ENCODE data around the gene BSND. TPM values are rescaled to one million over a fixed set of nuclear protein-coding genes. Genes with fewer than 3 reads are reported as not detected.
A peak's percentile ranks its signal among the peaks of the same experiment; 100 is the strongest.
"Not testable (repeated sequence)": the region's sequence is repeated elsewhere in the genome, so short reads cannot be mapped to it uniquely, and the experiment has no call there.

Gene BSND
- total and polyA plus RNA-seq, 9 of the 15 experiments (the other 6 are each of a cell fraction or from before 2014, with no cell fraction given): not detected

DNA sequence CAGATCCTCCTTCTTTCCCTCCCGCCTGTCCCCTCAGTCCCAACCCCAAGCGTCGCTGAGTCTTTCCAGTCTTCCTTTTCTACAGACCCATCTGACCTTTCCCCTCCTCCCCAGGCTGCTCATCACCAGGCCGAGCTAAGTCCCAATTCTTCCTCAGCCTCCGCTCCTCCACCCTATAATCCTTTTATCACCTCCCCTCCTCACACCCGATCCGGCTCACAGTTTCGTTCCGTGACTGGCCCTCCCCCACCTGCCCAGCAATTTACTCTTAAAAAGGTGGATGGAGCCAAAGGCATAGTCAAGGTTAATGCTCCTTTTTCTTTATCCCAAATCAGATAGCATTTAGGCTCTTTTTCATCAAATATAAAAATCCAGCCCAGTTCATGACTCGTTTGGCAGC, 25.4 kb downstream of the BSND start:
- WGBS (ENCODE audit: insufficient coverage, low coverage, missing lambda C conversion rate): 0% methylated on average over 1 of the region's 10 CpGs
- FAIRE-seq; H3K9me3 ChIP-seq (replicated peaks; ENCODE audit: control insufficient read depth, insufficient read depth, low read depth, low read length); DNase-seq (ENCODE audit: extremely low read depth in 1 of 4, low spot score in 3 of 4); ATAC-seq; H3K79me2 ChIP-seq (ENCODE audit: control insufficient read depth, insufficient read depth, low read length); H3K4me1 ChIP-seq (replicated peaks in 1 of 2; ENCODE audit: control insufficient read depth in 2 of 2, insufficient read depth in 2 of 2, low read length in 2 of 2); H3K27ac ChIP-seq (ENCODE audit: extremely low read depth, low read depth, low read length); CTCF ChIA-PET (ENCODE audit: low intra/inter-chr PET ratio); H3K4me3 ChIP-seq; H4K20me1 ChIP-seq (replicated peaks; ENCODE audit: control insufficient read depth, insufficient read depth, low read length); H3K9ac ChIP-seq (ENCODE audit: insufficient read depth in 1 of 2, low read depth in 2 of 2, low read length in 2 of 2); POLR2A ChIA-PET; H2AFZ ChIP-seq (ENCODE audit: low read depth, low read length); H3K27me3 ChIP-seq (ENCODE audit: control insufficient read depth in 2 of 2, insufficient read depth in 2 of 2, low read length in 2 of 2); H3K4me2 ChIP-seq (ENCODE audit: insufficient read depth, low read length); intact Hi-C loops (cut with micrococcal nuclease); H3K36me3 ChIP-seq (ENCODE audit: control insufficient read depth, insufficient read depth, low read length); in situ Hi-C loops (cut with MboI); H3K9me1 ChIP-seq (ENCODE audit: control insufficient read depth, insufficient read depth, low read length); BruUV-seq (replicated peaks): not testable (repeated sequence)
- TF ChIP-seq, protein P1, sequence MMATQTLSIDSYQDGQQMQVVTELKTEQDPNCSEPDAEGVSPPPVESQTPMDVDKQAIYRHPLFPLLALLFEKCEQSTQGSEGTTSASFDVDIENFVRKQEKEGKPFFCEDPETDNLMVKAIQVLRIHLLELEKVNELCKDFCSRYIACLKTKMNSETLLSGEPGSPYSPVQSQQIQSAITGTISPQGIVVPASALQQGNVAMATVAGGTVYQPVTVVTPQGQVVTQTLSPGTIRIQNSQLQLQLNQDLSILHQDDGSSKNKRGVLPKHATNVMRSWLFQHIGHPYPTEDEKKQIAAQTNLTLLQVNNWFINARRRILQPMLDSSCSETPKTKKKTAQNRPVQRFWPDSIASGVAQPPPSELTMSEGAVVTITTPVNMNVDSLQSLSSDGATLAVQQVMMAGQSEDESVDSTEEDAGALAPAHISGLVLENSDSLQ (IDR thresholded peaks at IDR 0.05): peak; percentile 48

DNA sequence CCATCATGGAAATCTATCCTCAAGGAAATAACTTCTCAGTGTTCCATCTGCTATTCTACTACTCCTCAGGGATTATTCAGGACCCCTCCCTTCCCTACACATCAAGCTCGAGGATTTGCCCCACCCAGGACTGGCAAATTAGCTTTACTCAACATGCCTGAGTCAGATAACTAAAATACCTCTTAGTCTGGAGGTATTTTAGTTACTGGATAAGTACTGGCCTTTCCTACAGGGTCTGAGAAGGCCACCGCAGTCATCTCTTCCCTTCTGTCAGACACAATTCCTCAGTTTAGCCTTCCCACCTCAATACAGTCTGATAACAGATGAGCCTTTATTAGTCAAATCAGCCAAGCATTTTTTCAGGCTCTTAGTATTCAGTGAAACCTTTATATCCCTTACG, 27.9 kb downstream of the BSND start:
- H3K9me1 ChIP-seq (ENCODE audit: control insufficient read depth, insufficient read depth, low read length); H3K9me3 ChIP-seq (replicated peaks; ENCODE audit: control insufficient read depth, insufficient read depth, low read depth, low read length); intact Hi-C loops (cut with micrococcal nuclease); H3K4me3 ChIP-seq; ATAC-seq; FAIRE-seq; H3K4me1 ChIP-seq (replicated peaks in 1 of 2; ENCODE audit: control insufficient read depth in 2 of 2, insufficient read depth in 2 of 2, low read length in 2 of 2); H4K20me1 ChIP-seq (replicated peaks; ENCODE audit: control insufficient read depth, insufficient read depth, low read length); H3K79me2 ChIP-seq (ENCODE audit: control insufficient read depth, insufficient read depth, low read length); H2AFZ ChIP-seq (ENCODE audit: low read depth, low read length); CTCF ChIA-PET (ENCODE audit: low intra/inter-chr PET ratio); H3K36me3 ChIP-seq (ENCODE audit: control insufficient read depth, insufficient read depth, low read length); H3K4me2 ChIP-seq (ENCODE audit: insufficient read depth, low read length); H3K27ac ChIP-seq (ENCODE audit: extremely low read depth, low read depth, low read length); H3K9ac ChIP-seq (ENCODE audit: insufficient read depth in 1 of 2, low read depth in 2 of 2, low read length in 2 of 2); DNase-seq (ENCODE audit: extremely low read depth in 1 of 4, low spot score in 3 of 4); BruUV-seq (replicated peaks); H3K27me3 ChIP-seq (ENCODE audit: control insufficient read depth in 2 of 2, insufficient read depth in 2 of 2, low read length in 2 of 2); in situ Hi-C loops (cut with MboI): not testable (repeated sequence)
- POLR2A ChIA-PET: interaction anchor here (0.6 kb wide), 1 partner anchor 461 kb away, joined by 3 read pairs; no protein-coding TSS in a partner anchor
- 17% methylated on average over 1 of the region's 3 CpGs for WGBS (ENCODE audit: insufficient coverage, low coverage, missing lambda C conversion rate)
